IMR-90 (cell line): ENCODE results near the gene GBA2. TPM values are rescaled to one million over a fixed set of nuclear protein-coding genes. Genes with fewer than 3 reads are reported as not detected.

Experiments
- ATAC-seq: fragments of 200-7000 bp; cut with Tn5 transposase; 2 replicates; pipeline ENCODE4 v1.9.1; 2020; ENCODE audit warnings: low read depth, mild to moderate bottlenecking, moderate library complexity
- BruUV-seq: library from RNA; stranded (reverse); fragments of 400-500 nt; replicated peaks from 2 replicates; lab custom pipeline; 2021; lab: Mats Ljungman, UMichigan
- CTCF ChIA-PET: fragments of 300-600 bp; formaldehyde crosslinking; extraction: SDS; loops from one replicate; lab custom pipeline; 2021; ENCODE audit warnings: antibody characterized with exemption; lab: Yijun Ruan, JAX
- POLR2A ChIA-PET: fragments of 300-600 bp; sonication (Branson Sonifier 250); formaldehyde crosslinking; loops from one replicate; lab custom pipeline; 2022; ENCODE audit warnings: antibody characterized with exemption; ENCODE audit not compliant: unreplicated experiment; lab: Charles Lee
- DNase-seq: peaks from one replicate; pipeline ENCODE4 v3.0.0; 2013
- H2AFZ ChIP-seq: replicated peaks from 2 replicates; pipeline ENCODE3; 2013; ENCODE audit warnings: low read length, mild to moderate bottlenecking; ENCODE audit not compliant: poor library complexity
- H2AK5ac ChIP-seq: 2 replicates; pipeline ENCODE4 v1.6.1; 2013; ENCODE audit warnings: low read depth, low read length, inconsistent platforms
- H2AK9ac ChIP-seq: replicated peaks from 2 replicates; pipeline ENCODE3; 2013; ENCODE audit warnings: mild to moderate bottlenecking, low read depth, low read length, moderate library complexity; ENCODE audit not compliant: poor library complexity
- H2BK120ac ChIP-seq: 2 replicates; pipeline ENCODE4 v1.6.1; 2013; ENCODE audit warnings: low read depth, low read length, inconsistent platforms
- H2BK15ac ChIP-seq: 3 replicates; pipeline ENCODE4 v1.6.1; 2013; ENCODE audit warnings: low read depth, low read length, inconsistent platforms
- H2BK20ac ChIP-seq: 2 replicates; pipeline ENCODE4 v1.6.1; 2013; ENCODE audit warnings: low read depth, mild to moderate bottlenecking, inconsistent platforms, low read length, moderate library complexity
- H2BK5ac ChIP-seq: 2 replicates; pipeline ENCODE4 v1.6.1; 2013; ENCODE audit warnings: mild to moderate bottlenecking, low read depth, low read length, inconsistent platforms; ENCODE audit not compliant: poor library complexity, severe bottlenecking
- H3K14ac ChIP-seq: replicated peaks from 2 replicates; pipeline ENCODE4 v1.6.1; 2013; ENCODE audit warnings: low read depth, low read length, inconsistent platforms
- H3K18ac ChIP-seq: 2 replicates; pipeline ENCODE4 v1.6.1; 2013; ENCODE audit warnings: low read depth, low read length, control low read depth
- H3K23ac ChIP-seq: 2 replicates; pipeline ENCODE4 v1.6.1; 2013; ENCODE audit warnings: low read depth, low read length, inconsistent platforms
- H3K27ac ChIP-seq: 2 replicates; pipeline ENCODE4 v1.5.1; 2013; ENCODE audit warnings: mild to moderate bottlenecking, control low read depth, low read length; ENCODE audit not compliant: insufficient read depth
- H3K27me3 ChIP-seq: 2 replicates; pipeline ENCODE4 v1.6.1; 2013; ENCODE audit warnings: low read length; ENCODE audit not compliant: control insufficient read depth, insufficient read depth
- H3K36me3 ChIP-seq: 2 replicates; pipeline ENCODE4 v1.6.1; 2013; ENCODE audit warnings: low read length, mixed read lengths; ENCODE audit not compliant: control insufficient read depth, insufficient read depth
- H3K4ac ChIP-seq: 2 replicates; pipeline ENCODE4 v1.6.1; 2013; ENCODE audit warnings: low read depth, low read length, inconsistent platforms
- H3K4me1 ChIP-seq: 2 replicates; pipeline ENCODE4 v1.6.1; 2013; ENCODE audit warnings: low read length, mixed read lengths; ENCODE audit not compliant: control insufficient read depth, insufficient read depth
- H3K4me2 ChIP-seq: 2 replicates; pipeline ENCODE4 v1.6.1; 2013; ENCODE audit warnings: low read depth, mild to moderate bottlenecking, control low read depth, low read length, moderate library complexity
- H3K4me3 ChIP-seq: 2 replicates; pipeline ENCODE4 v1.5.1; 2013; ENCODE audit warnings: low read depth, mild to moderate bottlenecking, control low read depth, low read length, moderate library complexity; ENCODE audit not compliant: insufficient read depth
- H3K56ac ChIP-seq: 2 replicates; pipeline ENCODE4 v1.6.1; 2013; ENCODE audit warnings: low read length, inconsistent platforms; ENCODE audit not compliant: insufficient read depth; ENCODE audit errors: extremely low read depth
- H3K79me1 ChIP-seq, 2 experiments: 2 replicates each; pipeline ENCODE4 v1.6.1; 2013; ENCODE audit warnings: low read length in 2 of 2, inconsistent platforms in 1 of 2, low read depth in 1 of 2
- H3K9ac ChIP-seq: 2 replicates; pipeline ENCODE4 v1.6.1; 2013; ENCODE audit warnings: low read depth, low read length, control low read depth
- H3K9me1 ChIP-seq: 2 replicates; pipeline ENCODE4 v1.6.1; 2013; ENCODE audit warnings: low read length, inconsistent platforms; ENCODE audit not compliant: insufficient read depth
- H3K9me3 ChIP-seq: 2 replicates; pipeline ENCODE4 v1.6.1; 2013; ENCODE audit warnings: low read length; ENCODE audit not compliant: control insufficient read depth, insufficient read depth
- H4K20me1 ChIP-seq: 2 replicates; pipeline ENCODE4 v1.6.1; 2013; ENCODE audit warnings: low read length, inconsistent platforms; ENCODE audit not compliant: insufficient read depth
- H4K5ac ChIP-seq: 2 replicates; pipeline ENCODE4 v1.6.1; 2013; ENCODE audit warnings: mild to moderate bottlenecking, low read depth, low read length, control low read depth
- H4K8ac ChIP-seq, 2 experiments: 2 replicates each; pipeline ENCODE4 v1.6.1; 2013; ENCODE audit warnings: low read depth in 2 of 2, low read length in 2 of 2, control low read depth in 1 of 2, inconsistent platforms in 1 of 2
- H4K91ac ChIP-seq: 2 replicates; pipeline ENCODE4 v1.6.1; 2013; ENCODE audit warnings: low read depth, low read length, inconsistent platforms; ENCODE audit not compliant: insufficient read depth
- BHLHE40 ChIP-seq: fragments of 150-350 bp; IDR thresholded peaks from 2 replicates; pipeline ENCODE4 v1.6.1; 2016; ENCODE audit warnings: mild to moderate bottlenecking, low read depth, low read length
- CHD1 ChIP-seq: IDR thresholded peaks from 2 replicates; pipeline ENCODE4 v1.6.1; 2012; ENCODE audit warnings: low read depth, low read length, improper control_type of control experiment
- FOS ChIP-seq: fragments of 150-350 bp; IDR thresholded peaks from 2 replicates; pipeline ENCODE4 v1.6.1; 2016; ENCODE audit warnings: low read depth, low read length
- MAFK ChIP-seq: IDR thresholded peaks from 2 replicates; pipeline ENCODE4 v1.6.1; 2012; ENCODE audit warnings: low read depth, low read length, improper control_type of control experiment
- MAZ ChIP-seq: IDR thresholded peaks from 2 replicates; pipeline ENCODE4 v1.6.1; 2012; ENCODE audit warnings: low read depth, mild to moderate bottlenecking, low read length, improper control_type of control experiment, moderate library complexity, borderline replicate concordance
- MXI1 ChIP-seq: IDR thresholded peaks from 2 replicates; pipeline ENCODE4 v1.6.1; 2012; ENCODE audit warnings: low read depth, mild to moderate bottlenecking, low read length, moderate library complexity, borderline replicate concordance
- NFE2L2 ChIP-seq: fragments of 150-350 bp; IDR thresholded peaks from 2 replicates; pipeline ENCODE4 v1.6.1; 2016; ENCODE audit warnings: low read depth, mild to moderate bottlenecking, low read length
- POLR2A ChIP-seq: IDR thresholded peaks from 2 replicates; pipeline ENCODE4 v1.6.1; 2012; ENCODE audit warnings: mild to moderate bottlenecking, low read depth, low read length
- RAD21 ChIP-seq: IDR thresholded peaks from 2 replicates; pipeline ENCODE4 v1.6.1; 2012; ENCODE audit warnings: low read length, improper control_type of control experiment
- RCOR1 ChIP-seq: IDR thresholded peaks from 2 replicates; pipeline ENCODE4 v1.6.1; 2012; ENCODE audit warnings: mild to moderate bottlenecking, low read length, improper control_type of control experiment; ENCODE audit not compliant: insufficient replicate concordance
- RFX5 ChIP-seq: IDR thresholded peaks from 2 replicates; pipeline ENCODE4 v1.8.0; 2012; ENCODE audit warnings: low read depth, mild to moderate bottlenecking, low read length, moderate library complexity
- SMC3 ChIP-seq: fragments of 150-350 bp; IDR thresholded peaks from 2 replicates; pipeline ENCODE4 v1.6.1; 2016; ENCODE audit warnings: low read depth, mild to moderate bottlenecking, antibody characterized with exemption, low read length, moderate library complexity
- WGBS, 2 experiments: methylation state at CpG; one replicate each; pipeline versions ENCODE4 v1.1.5 to v1.1.7; 2013; ENCODE audit warnings: missing lambda C conversion rate in 2 of 2; ENCODE audit not compliant: insufficient read length in 1 of 2; ENCODE audit errors: extremely low coverage in 2 of 2; 5-methylcytosine and 5-hydroxymethylcytosine counted together
- dilution Hi-C: fragments of 300-500 bp; cut with HindIII; formaldehyde crosslinking; loops from one replicate; pipeline ENCODE4 v1.14.3; 2018; ENCODE audit warnings: low sequenced_read_pairs; ENCODE audit not compliant: unreplicated experiment
- in situ Hi-C: fragments of 300-500 bp; cut with MboI; formaldehyde crosslinking; loops from 3 replicates; pipeline ENCODE4 v1.14.3; 2019; ENCODE audit warnings: low sequenced_read_pairs, inconsistent platforms, mixed read lengths
- intact Hi-C: fragments of 100-400 bp; cut with micrococcal nuclease; formaldehyde crosslinking; loops from 2 replicates; pipeline ENCODE4 v1.10.0; 2022
- polyA plus RNA-seq, 3 experiments: library from polyadenylated mRNA; depleted of rRNA; stranded (reverse); fragments of >200 nt; gene quantifications; 2 replicates each; pipeline ENCODE4 v1.2.3, GENCODE V29; 2012; ENCODE audit warnings: low replicate concordance in 1 of 3
- total RNA-seq: library from RNA; depleted of rRNA; stranded (reverse); fragments of >200 nt; gene quantifications from 2 replicates; pipeline ENCODE4 v1.2.3, GENCODE V29; 2012
- TF ChIP-seq, protein P1 (sequence below): fragments of 150-350 bp; IDR thresholded peaks from 2 replicates; pipeline ENCODE4 v1.6.1; 2017; ENCODE audit warnings: mild to moderate bottlenecking, antibody characterized with exemption, low read length, low read depth
- TF ChIP-seq, protein P2 (sequence below): conservative IDR thresholded peaks from 2 replicates; pipeline ENCODE4 v1.5.1; 2012; ENCODE audit warnings: mild to moderate bottlenecking, low read depth, low read length, improper control_type of control experiment
- TF ChIP-seq, protein P3 (sequence below): fragments of 150-350 bp; IDR thresholded peaks from 2 replicates; pipeline ENCODE4 v1.6.1; 2016; ENCODE audit warnings: low read depth, mild to moderate bottlenecking, low read length, moderate library complexity, borderline replicate concordance

The GBA2 gene
- total and polyA plus RNA-seq, 2 of the 4 experiments (the other 2 are of a cell fraction): 18.1 to 38.2 TPM

DNA sequence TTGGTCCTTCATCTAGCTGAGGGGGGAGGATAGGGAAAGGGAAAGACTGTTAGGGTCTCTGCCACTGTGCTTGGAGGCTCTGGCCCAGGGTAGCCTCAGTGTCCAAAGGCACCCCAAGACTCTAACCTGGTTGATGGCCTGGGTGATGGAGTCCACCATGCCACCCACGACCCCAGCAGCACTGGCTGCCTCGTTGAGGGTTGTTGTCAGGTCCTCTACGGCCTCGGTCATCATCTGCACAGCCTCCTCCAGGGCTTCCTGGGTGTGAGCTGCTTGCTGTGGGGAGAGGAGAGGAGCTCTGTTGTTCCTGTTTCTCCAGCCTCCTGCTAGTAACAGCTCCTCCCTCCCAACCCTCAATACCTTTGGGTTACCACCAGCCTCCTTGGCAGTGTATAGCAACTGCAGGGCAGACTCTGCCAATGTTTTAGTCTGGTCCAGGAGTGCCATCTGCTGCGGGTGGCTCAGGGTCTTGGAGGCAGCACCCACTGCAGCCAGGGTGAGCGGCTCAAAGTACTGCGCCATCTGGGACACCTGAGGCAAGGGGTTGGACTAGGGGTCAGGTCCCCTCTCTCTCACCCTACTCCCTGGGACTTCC is 43.1 kb downstream of the GBA2 start:
- no CpG with 5 or more reads among the region's 7 CpGs for WGBS, 2 experiments
- Histone ChIP-seq H3K4me3 (no peak overlapping the region), H3K18ac (no peak overlapping the region), H3K23ac (no peak overlapping the region), H2BK15ac (no peak overlapping the region), H2BK120ac (no peak overlapping the region), H3K36me3 (peaks cover 84% of the 10 kb centered on the region), H3K27ac (no peak overlapping the region), H3K9me3 (no peaks in the 10 kb centered on the region), H3K27me3 (no peaks in the 10 kb centered on the region), H4K5ac (no peak overlapping the region), H3K4me1 (no peaks in the 10 kb centered on the region), H2AK5ac (no peak overlapping the region), H2BK20ac (no peak overlapping the region), H4K20me1 (peaks cover 13% of the 10 kb centered on the region), H3K4me2 (no peak overlapping the region), H4K8ac (no peak overlapping the region), H2AFZ (no peak overlapping the region), H2BK5ac (no peak overlapping the region), H2AK9ac (no peak overlapping the region), H3K4ac (no peak overlapping the region), H4K91ac (no peak overlapping the region), H3K9me1 (peaks cover 7% of the 10 kb centered on the region), H3K79me1 (peaks cover 62 to 69% of the 10 kb centered on the region in 2 experiments), H3K14ac (no peak overlapping the region), H3K9ac (no peak overlapping the region), H3K56ac (no peak overlapping the region)
- BruUV-seq: TSS peak; percentile 88
- intact Hi-C loops (no loop called here), in situ Hi-C loops (no loop called here), dilution Hi-C loops (no loop called here)
- CTCF ChIA-PET: interaction anchor here (1.2 kb wide), 1 partner anchor 9 kb away, joined by 3 read pairs; no protein-coding TSS in a partner anchor
- DNase-seq (no peak), ATAC-seq (no peak)
- TF ChIP-seq NFE2L2: no peak
- no peak for TF ChIP-seq BHLHE40
- TF ChIP-seq MXI1: no peak
- TF ChIP-seq CHD1: no peak
- TF ChIP-seq SMC3: no peak
- no peak for TF ChIP-seq MAZ
- no peak for TF ChIP-seq RAD21
- TF ChIP-seq, protein P1, sequence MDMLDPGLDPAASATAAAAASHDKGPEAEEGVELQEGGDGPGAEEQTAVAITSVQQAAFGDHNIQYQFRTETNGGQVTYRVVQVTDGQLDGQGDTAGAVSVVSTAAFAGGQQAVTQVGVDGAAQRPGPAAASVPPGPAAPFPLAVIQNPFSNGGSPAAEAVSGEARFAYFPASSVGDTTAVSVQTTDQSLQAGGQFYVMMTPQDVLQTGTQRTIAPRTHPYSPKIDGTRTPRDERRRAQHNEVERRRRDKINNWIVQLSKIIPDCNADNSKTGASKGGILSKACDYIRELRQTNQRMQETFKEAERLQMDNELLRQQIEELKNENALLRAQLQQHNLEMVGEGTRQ: no peak
- TF ChIP-seq MAFK: no peak
- no peak for TF ChIP-seq RCOR1
- no peak for TF ChIP-seq FOS
- TF ChIP-seq, protein P2, sequence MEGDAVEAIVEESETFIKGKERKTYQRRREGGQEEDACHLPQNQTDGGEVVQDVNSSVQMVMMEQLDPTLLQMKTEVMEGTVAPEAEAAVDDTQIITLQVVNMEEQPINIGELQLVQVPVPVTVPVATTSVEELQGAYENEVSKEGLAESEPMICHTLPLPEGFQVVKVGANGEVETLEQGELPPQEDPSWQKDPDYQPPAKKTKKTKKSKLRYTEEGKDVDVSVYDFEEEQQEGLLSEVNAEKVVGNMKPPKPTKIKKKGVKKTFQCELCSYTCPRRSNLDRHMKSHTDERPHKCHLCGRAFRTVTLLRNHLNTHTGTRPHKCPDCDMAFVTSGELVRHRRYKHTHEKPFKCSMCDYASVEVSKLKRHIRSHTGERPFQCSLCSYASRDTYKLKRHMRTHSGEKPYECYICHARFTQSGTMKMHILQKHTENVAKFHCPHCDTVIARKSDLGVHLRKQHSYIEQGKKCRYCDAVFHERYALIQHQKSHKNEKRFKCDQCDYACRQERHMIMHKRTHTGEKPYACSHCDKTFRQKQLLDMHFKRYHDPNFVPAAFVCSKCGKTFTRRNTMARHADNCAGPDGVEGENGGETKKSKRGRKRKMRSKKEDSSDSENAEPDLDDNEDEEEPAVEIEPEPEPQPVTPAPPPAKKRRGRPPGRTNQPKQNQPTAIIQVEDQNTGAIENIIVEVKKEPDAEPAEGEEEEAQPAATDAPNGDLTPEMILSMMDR: no peak
- TF ChIP-seq, protein P3, sequence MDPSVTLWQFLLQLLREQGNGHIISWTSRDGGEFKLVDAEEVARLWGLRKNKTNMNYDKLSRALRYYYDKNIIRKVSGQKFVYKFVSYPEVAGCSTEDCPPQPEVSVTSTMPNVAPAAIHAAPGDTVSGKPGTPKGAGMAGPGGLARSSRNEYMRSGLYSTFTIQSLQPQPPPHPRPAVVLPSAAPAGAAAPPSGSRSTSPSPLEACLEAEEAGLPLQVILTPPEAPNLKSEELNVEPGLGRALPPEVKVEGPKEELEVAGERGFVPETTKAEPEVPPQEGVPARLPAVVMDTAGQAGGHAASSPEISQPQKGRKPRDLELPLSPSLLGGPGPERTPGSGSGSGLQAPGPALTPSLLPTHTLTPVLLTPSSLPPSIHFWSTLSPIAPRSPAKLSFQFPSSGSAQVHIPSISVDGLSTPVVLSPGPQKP: no peak
- no peak for TF ChIP-seq RFX5
- TF ChIP-seq POLR2A: no peak
- POLR2A ChIA-PET: no interaction called here
